Ecto neural progenitor cell (in vitro differentiated cells): ENCODE measurements around the gene PMM1.
A peak's percentile ranks its signal among the peaks of the same experiment; 100 is the strongest.
"Not testable (repeated sequence)": the region's sequence is repeated elsewhere in the genome, so short reads cannot be mapped to it uniquely, and the experiment has no call there.

Experiments used
- DNase-seq: peaks from one replicate; pipeline ENCODE4 v3.0.0-alpha.2; 2018; ENCODE audit warnings: low spot score

Gene PMM1

GRCh38 chr22:41596776-41597634 lies 7.4 kb upstream of the PMM1 start:
- DNase-seq = peak; percentile 76

- no peak for DNase-seq
Measured at GRCh38 chr22:41595703-41596102, 6.1 kb upstream of the PMM1 start.

- DNase-seq = not testable (repeated sequence)
Measured at GRCh38 chr22:41593336-41593960, 3.8 kb upstream of the PMM1 start.

GRCh38 chr22:41587347-41587723 lies 2.3 kb downstream of the PMM1 start:
- DNase-seq = no peak

- no peak for DNase-seq
Measured at GRCh38 chr22:41585898-41586297, 3.7 kb downstream of the PMM1 start.

GRCh38 chr22:41584881-41585280 lies 4.8 kb downstream of the PMM1 start:
- no peak for DNase-seq

GRCh38 chr22:41582694-41583093 lies 6.9 kb downstream of the PMM1 start:
- no peak for DNase-seq

GRCh38 chr22:41579997-41580355 lies 9.7 kb downstream of the PMM1 start:
- DNase-seq = no peak

GRCh38 chr22:41579297-41579996 lies 10.2 kb downstream of the PMM1 start:
- DNase-seq = no peak

GRCh38 chr22:41578818-41579217 lies 10.8 kb downstream of the PMM1 start:
- no peak for DNase-seq

- DNase-seq = no peak
Measured at GRCh38 chr22:41578114-41578513, 11.5 kb downstream of the PMM1 start.

- DNase-seq = peak; percentile 81
Measured at GRCh38 chr22:41576877-41577276, 12.8 kb downstream of the PMM1 start.

- DNase-seq = no peak
Measured at GRCh38 chr22:41575533-41575932, 14.1 kb downstream of the PMM1 start.

GRCh38 chr22:41574847-41575381 lies 14.7 kb downstream of the PMM1 start:
- DNase-seq = no peak

GRCh38 chr22:41573677-41574076 lies 16.0 kb downstream of the PMM1 start:
- no peak for DNase-seq

GRCh38 chr22:41572305-41572704 lies 17.3 kb downstream of the PMM1 start:
- DNase-seq = not testable (repeated sequence)

GRCh38 chr22:41571786-41572185 lies 17.9 kb downstream of the PMM1 start:
- no peak for DNase-seq

- DNase-seq = no peak
Measured at GRCh38 chr22:41570221-41570620, 19.4 kb downstream of the PMM1 start.

GRCh38 chr22:41568811-41569210 lies 20.8 kb downstream of the PMM1 start:
- no peak for DNase-seq

GRCh38 chr22:41567512-41567768 lies 22.2 kb downstream of the PMM1 start:
- no peak for DNase-seq

- no peak for DNase-seq
Measured at GRCh38 chr22:41565403-41566054, 24.1 kb downstream of the PMM1 start.

- DNase-seq = no peak
Measured at GRCh38 chr22:41564563-41564962, 25.1 kb downstream of the PMM1 start.
